GM19324 (cell line): Measurements from ENCODE around the gene PITX3.
A peak's percentile ranks its signal among the peaks of the same experiment; 100 is the strongest.

Experiments used
- ATAC-seq: cut with Tn5 transposase; IDR thresholded peaks from one replicate; pipeline ENCODE4 v1.9.1; 2021; ENCODE audit warnings: mild to moderate bottlenecking, moderate library complexity; ENCODE audit not compliant: unreplicated experiment, low FRiP score

PITX3 gene

DNA sequence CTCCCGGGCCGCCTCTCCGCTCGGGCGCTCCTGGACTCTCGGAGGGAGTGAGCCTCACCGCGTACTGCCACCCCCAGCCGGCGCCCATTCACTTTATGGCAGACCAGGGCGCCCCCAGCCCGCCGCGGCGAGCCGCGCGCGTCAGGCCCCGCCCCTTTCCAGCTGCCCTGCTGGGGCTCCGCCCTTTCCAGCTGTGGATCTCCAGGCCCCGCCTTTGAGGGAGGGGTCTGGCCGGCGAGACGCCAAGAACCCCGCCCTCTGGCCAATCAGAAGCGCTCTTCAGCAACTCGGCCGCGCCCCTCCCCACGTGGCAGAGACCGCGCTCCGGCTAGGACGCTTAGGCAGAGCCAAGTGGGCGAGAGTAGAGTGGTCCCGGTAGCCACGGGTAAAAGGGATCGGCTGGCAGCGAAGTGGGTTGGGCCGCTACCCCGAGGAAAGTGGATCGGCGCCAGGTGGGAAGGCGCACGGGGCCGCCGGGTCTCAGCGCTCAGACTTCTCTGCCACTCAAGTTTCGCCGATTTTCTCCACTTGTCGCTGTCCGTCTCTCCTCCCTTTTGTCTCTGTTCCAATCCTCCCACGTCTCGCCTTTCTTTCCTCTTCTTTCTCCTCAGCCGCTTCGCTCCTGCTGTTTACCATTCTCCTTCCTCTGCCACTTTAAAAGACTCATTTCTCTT lies at the start of gene PITX3:
Gene PITX3, minus strand, starts transcription at position 69 of the 674 bp plus-strand sequence. CDS start 9,432 bp downstream, outside the sequence.
- peak; percentile 22 for ATAC-seq

DNA sequence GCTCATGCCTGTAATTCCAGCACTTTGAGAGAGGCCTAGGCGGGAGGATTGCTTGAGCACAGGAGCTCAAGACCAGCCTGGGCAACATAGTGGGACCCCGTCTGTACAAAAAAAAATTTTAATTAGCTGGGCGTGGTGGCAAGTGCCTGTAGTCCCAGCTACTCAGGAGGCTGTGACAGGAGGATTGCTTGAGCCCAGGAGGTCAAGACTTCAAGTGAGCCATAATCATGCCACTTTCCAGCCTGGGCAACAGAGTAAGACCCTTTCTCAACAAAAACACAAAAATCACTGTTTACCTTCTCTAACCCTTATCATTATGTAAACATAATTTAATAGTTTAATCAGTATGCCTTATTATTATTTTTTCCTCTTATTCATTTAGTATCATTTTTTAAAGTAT lies 48.5 kb upstream of the PITX3 start:
- no peak for ATAC-seq

DNA sequence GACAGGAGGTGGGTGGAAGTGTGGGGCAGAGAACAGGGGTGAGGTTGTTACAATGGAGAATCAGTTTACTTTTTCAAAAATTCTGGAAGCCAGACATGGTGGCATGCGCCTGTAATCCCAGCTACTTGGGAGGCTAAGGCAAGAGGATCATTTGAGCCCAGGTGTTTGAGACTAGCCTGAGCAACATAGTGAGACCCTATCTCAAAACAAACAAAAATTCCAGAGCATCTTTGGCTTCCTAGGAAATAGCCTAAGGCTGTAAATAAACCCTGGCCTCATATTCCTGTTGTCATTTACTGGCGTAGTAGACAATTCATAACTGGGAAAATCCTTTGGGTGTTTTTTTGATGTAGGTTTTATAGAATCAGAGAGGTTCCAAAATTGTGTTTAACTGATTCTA lies 48.0 kb upstream of the PITX3 start:
- no peak for ATAC-seq

DNA sequence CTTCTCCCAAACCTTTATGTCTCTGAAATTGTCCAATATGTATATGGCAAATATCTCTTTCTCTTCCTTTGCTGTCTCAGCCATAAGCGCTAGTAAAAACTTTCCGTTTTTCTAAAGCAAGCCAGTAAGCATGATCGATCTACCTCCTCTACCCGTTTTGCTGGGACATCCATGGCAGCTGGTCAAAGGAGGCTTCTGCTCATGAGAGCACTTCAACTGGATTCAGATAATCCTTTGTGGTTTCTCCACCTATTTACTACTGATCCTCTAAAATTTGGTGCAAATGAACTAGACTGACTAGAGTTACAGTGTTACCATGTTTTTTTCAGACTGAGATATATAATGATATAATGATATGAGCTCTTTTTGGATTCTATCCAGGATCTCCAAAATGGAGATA lies 46.7 kb upstream of the PITX3 start:
- ATAC-seq: no peak

DNA sequence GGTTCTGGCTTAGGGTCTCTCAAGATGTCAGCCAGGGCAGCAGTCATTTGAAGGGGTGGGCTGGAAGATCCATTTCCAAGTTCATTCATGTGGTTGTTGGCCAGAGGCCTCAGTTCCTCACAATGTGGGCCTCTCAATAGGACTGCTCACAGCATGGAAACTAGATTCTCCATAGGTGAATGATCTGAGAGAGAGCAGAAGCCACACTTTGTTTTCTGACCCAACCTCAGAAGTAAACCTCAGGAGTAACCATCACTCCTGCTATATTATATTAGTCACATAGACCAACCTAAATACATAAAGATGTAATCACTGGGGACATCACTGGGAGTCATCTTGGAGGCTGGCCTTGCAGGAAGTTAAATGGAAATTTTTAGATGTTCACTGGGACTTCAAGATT lies 46.2 kb upstream of the PITX3 start:
- ATAC-seq: no peak

DNA sequence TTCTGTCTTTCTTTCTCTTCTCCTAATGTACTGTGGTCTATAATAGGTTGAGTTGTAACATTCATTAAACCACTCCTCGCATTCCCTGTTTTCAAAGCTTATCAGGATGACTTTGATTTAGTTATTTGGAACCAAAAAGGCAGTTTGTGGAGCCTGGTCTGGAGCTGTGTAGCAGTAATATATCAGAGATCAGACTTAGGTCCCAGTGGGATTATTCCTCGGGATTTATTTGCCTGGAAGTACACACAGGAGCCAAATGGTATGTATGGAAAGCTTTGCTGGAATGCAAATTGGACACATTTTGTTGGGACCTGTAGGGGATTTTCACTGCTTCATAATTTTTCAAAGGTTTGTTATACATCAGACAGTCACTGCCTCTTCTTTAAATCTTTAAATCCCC lies 44.9 kb upstream of the PITX3 start:
- ATAC-seq: no peak

DNA sequence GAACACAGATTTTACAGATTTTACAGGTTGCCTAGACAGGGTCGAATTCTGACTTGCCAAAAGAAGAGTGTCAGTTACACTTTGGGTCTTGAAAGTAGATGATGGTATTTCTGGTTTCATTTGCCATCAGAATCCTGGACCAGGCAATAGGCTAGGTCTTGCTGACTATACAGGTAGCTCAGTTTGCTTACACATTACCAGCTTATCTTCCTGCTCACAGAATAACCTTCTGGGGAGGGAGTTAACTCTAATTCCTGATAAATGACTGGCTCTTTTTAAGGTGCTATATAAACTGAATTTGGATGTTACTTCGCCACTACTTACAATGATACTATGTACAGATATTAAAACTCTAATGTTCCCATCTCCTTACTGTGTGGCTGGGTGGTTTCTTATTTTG lies 43.8 kb upstream of the PITX3 start:
- no peak for ATAC-seq

DNA sequence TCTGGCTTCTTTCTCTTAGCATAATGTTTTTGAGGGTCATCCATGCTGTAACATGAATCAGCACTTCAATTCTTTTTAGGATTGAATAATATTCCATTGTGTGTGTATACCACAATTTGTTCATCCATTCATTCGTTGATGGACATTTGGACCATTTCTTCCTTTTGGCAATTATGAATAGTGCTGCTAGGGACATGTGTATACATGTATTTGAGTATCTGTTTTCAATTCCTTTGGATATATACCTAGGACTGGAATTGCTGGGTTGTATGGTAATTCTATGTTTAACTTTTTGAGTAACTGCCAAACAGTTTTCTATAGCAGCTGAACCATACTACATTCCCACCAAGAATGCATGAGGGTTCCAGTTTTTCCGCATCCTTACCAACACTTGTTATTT lies 43.2 kb upstream of the PITX3 start:
- ATAC-seq: no peak

DNA sequence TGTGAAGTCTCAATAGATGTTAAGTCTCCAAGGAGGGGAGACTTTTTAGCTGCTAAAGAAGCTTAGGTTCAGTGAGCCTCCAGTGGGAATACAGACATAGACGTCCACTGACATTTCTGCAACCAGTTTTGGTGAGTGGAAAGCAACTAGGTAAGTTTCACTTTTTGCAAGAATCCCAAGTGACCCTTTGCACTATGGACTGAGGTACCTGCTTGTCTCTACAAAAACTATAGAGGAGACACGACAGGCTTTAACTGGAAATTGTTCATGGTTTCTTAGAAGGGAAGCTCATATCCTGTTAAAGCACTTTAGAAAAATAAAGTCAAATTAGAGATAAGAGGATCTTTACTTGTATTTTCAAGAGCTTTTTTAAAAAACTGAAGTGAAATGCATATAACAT lies 42.6 kb upstream of the PITX3 start:
- no peak for ATAC-seq

DNA sequence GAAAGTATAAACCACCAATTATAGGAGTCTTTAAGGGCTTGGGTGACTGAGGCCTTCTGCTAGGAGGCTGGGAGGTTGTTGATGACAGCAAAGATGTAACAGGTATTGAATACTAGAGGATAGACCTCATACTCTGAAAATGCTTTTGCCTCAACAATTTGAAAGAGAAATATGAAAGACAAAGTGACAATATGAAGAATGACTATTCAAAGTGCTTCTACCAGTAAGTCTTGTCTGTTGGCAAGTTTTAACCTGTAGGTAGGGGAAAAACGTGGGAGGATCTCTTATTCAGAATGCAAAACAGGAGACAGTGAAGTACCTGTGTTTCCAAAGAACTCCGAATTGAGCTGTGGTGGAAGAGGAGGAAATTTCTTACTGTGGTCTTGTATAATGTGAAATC lies 42.2 kb upstream of the PITX3 start:
- ATAC-seq: no peak

DNA sequence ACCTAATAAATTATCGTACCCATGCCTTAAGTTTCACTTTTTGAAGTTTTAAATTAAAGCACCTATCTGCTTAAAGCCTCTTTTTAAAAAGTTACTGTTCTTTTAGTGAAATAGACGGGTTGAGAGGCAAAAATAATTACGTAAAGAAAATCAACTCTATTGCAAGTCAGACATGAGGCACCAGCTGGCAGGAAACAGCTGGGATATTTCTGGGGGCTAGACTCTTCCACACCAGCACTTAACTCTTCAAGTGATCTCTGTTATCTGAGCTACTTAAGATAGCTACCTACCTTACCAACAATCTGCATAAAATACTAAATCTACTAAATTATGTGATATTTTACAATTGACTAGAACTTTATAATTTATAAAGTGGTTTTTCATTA lies 39.8 kb upstream of the PITX3 start:
- no peak for ATAC-seq

DNA sequence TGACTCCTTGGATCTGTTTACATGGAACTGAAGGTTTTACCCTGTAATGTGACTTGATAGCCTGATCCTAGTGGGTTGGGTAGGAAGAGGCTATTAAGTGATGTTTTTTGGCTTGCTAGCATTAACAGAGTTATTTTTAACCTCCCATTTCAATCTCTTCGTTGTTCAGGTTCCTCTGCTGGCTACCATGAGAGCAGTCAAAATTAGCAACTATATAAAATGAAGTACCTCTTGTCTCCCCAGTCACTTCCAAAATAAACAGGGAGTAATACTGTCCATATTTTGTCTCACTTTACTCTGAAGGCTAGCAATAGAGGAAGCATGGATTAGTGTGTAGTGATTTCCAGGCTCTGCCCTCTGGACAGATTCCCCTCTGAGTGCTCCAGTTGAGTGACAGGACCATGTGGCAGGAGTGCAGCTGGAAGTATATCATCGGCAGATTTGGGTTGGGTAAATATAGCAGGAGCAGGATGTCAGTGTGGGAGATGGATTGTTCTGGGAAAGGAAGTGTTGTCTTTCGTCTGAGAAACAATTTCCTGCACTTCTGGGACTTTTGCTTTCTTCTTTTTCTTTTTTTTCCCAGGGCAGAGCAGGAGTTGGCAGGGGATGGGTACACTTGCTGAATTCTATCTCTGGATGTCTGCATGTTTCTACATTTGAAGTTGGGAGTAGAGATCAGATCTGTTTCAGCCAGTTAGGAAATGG lies 39.2 kb upstream of the PITX3 start:
- ATAC-seq: no peak

DNA sequence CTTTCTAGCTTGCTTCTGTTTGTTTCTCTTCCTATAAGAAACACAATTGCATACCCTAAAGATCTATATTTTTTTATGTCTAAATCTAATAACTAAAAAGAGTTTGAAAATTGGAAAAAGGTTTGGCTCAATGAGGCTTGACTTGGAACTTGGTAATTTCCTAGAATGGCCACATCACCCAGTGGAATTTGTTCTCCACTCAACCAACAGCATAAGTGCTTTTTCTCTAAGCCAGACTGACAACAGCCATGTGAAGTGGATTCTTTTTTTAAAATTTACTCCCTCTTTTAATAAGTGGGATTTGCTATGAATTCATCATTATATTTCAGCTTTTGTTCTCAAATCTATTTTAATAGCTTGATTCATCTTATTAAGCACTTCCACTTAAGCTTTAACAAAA lies 37.8 kb upstream of the PITX3 start:
- ATAC-seq: no peak

DNA sequence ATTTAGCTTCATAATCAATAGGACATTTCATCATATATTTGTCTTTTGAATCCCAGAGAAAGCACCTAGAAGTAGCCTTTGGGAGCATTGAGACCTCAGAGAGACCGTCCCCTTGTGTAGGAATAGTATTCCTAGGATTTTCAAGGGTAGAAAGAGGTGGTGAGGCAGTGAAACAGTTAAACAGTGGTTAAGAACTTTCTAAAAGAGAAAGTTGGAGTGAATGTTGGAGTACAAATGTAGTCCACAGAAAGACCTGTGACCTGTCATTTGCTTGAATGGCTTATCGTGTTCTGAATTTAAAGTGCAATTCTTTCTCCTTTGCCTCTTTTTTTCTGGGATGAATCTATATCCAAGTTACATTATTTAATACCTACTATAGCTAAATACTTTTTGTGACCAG lies 34.0 kb upstream of the PITX3 start:
- ATAC-seq: no peak

DNA sequence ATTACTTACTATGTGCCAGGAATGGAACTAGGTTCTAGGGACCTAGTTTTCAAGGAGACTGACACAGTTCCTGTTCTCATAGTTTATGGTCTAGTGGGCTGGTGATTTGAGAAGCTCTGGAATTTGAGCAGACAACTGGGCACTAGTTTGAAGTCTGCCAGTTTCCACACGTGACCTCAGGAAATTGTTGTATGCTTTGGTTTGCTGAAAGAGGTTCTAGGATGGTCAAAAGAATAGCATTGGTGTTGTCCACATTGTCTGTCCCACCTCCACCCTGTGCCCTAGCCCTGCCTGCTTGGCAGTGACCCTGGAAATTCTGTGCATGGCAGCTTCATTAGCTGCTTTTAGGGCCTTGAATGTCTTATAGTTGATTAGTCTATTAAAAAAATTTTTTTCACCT lies 32.8 kb upstream of the PITX3 start:
- ATAC-seq: no peak

DNA sequence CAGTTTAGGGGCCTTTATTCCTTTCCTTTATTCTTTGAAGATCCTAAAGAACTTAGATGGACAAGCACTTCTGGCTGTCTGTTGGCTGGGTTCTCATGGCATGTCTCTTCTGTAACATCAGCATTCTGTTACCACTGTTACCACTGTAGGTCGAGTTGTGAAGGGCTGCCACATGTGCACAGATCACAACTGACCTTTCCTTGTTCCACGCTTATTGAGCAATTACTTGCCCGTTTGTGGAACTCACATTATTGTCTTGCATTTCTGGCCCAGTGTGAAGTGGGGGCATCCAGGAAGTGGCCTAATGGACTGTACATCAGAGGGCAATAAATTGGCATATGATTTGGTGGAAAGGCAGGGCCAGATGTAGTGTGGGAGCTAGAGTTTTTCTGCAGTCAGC lies 27.7 kb upstream of the PITX3 start:
- no peak for ATAC-seq

DNA sequence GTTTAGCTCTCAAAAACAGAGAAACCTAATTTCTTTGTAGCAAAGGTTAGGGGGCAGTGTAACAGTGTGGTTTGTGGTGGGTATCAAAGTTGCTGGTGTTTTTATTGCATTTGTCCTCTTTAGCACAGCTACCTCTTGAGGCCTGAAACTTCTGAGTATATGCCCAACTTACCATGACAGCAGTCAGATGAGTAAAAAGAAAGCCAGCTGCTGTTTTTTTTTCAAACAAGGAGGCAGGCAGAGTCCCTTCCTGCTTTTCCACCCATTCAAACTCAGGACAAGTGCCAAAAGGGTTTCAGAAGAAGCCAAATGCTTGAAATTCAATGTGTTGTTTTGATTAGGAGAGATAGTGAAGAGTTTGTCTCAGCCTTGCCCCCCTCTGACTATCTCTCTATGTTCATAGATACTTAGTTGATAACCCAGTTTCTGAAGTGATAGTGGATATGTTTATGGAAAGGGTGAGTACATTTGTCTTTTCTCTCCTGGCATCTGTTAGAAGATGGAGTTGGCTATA lies 27.1 kb upstream of the PITX3 start:
- ATAC-seq: no peak

DNA sequence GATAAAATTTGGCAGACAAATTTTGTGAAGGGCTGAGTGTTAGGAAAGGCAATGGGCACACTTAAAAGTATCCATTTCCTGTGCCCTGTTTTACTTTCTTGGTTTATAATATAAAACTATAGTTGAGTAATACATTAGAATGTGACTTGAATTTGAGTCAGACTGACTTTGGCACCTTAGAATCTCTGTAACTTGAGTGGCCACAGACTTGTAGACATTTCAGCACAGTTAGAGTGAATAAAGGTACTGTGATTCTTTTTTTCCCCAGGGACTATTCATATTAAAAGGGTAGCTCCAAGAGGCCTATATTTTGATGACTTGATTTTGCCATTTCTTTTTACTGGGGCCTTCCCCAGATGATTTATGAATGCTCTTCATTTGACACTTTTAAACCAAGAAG lies 26.4 kb upstream of the PITX3 start:
- no peak for ATAC-seq

DNA sequence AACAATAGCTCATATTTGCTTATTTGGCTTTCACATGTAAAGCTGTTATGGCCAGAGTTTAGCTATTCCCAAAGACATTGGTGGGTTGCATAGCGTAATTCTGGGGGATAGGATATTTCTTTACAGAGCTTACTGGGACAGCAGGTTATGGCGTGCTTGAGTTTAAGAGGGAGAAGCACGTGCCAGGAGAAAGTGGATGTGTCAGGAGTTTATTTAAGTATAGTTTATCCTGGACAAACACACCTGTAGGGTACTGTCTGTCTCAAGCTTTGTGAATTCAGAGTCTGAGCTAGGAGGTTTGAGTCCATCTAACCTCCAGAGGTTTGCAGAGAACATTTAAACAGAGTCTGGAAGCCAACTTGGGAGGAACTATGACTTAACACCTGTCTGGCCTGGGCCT lies 25.4 kb upstream of the PITX3 start:
- no peak for ATAC-seq

DNA sequence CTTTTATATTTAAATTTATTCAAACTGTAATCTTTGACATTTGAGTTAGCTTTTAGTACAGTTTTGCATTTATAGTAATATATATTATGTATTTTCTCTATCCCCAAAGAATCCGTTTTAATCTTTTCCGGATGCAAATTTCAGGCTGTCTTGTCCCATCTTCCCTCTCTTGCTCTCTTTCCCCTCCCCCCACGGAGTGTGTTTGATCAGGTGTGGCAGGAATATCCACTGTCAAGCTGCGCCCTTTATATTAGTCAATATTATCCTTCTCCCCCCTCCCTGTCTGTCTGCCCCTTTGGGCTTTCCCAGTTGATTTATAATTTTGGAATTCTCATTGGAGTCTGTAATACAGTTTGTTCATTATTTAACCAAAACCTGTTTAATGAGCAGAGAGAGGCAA lies 23.1 kb upstream of the PITX3 start:
- ATAC-seq: no peak

DNA sequence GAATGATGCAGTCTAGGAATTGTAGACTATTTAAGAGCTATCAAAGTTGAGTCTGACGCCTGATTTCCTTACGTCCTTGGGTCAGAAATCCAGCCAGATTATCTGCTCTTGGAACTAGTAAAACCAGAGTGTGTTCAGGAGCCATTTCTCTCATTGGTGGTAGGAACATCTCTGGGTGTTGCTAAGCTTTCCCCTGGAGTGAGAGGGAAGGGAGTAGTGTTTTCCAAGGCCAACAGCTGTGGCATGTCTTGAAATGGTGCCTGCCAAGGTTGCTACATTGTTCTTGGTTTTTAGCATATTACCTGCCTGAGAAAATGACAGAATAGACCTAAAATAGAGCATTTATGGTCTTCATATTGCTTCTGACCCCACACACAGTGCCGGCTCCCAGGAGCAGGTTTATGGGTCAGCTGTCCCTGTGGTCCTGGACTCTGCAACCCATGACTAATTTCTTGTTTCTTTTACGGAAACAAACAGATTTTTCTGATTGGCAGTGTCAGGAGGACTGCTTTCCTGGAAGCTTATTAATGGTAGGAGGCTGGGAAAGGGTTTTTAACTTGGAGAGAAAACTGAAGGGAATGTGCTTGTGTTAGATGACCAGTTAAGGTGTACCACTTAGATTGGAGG lies 21.5 kb upstream of the PITX3 start:
- ATAC-seq: no peak

DNA sequence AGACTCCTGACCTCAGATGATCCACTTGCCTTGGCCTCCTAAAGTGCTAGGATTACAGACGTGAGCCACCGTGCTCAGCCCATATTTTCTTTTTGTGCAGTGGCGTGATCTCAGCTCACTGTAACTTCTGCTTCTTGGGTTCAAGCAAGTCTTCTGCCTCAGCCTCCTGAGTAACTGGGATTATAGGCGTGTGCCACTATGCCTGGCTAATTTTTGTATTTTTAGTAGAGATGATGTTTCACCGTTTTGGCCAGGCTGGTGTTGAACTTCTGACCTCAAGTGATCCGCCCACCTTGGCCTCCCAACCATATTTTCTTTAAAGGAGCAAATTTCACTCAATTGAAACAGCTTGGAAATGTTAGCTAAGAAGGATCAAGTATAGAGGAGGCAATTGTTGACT lies 20.5 kb upstream of the PITX3 start:
- no peak for ATAC-seq
